HG03045 (cell line): ENCODE data around the gene ACTL10.
"Not testable (repeated sequence)": the region's sequence is repeated elsewhere in the genome, so short reads cannot be mapped to it uniquely, and the experiment has no call there.

Source experiments
- ATAC-seq: cut with Tn5 transposase; IDR thresholded peaks from one replicate; pipeline ENCODE4 v1.9.1; 2021; ENCODE audit warnings: mild to moderate bottlenecking, moderate library complexity; ENCODE audit not compliant: unreplicated experiment

The ACTL10 gene

DNA sequence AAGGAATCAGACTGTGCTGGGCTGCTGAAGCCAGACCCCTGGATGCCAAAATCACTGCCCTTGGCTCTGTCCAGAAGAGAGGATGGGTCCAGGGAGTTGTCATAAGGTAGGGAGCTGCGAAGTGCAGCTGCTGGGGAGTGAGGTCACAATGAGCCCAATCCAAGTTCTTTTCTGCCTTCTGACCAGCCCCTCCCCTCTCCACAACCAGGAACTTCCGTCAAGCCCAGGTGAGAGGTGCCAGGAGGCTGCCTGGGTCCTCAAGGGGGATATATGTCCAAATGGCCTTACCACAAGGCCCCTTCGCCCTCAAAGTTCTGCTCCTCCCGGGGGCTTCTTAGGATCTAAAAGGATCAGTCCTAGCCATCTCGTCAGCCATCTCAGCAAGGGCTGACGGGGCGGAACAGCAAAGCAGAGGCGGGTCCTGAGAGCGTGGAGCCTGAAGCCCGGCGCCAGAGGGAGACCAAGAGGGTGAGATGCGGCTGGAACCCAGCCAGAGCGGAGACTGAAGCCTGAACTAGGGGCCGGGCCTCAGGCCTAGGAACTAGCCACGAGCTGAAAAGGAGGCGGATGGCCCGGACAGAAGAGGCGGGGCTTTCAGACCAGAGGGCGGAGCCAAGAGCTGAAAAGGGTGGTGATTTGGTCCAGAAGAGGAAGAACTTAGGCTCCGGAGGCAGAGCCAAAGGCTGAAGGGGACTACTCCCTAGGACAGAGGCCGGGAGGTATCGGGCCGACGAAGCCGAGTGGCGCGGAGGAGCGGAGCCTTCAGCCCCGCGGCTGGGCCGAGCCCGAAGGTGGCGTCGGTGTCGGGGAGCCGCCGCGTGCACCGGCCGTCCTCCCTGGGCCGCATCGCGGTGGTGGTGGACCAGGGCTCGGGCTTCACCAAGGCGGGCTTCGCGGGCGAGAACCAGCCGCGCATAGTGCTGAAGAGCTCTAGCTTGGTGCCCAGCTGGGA is at the start of gene ACTL10:
ACTL10 (plus strand) TSS at position 651 of the 952 bp plus-strand sequence. CDS start 555 bp downstream, outside the sequence.
- ATAC-seq, result peak; percentile 63

DNA sequence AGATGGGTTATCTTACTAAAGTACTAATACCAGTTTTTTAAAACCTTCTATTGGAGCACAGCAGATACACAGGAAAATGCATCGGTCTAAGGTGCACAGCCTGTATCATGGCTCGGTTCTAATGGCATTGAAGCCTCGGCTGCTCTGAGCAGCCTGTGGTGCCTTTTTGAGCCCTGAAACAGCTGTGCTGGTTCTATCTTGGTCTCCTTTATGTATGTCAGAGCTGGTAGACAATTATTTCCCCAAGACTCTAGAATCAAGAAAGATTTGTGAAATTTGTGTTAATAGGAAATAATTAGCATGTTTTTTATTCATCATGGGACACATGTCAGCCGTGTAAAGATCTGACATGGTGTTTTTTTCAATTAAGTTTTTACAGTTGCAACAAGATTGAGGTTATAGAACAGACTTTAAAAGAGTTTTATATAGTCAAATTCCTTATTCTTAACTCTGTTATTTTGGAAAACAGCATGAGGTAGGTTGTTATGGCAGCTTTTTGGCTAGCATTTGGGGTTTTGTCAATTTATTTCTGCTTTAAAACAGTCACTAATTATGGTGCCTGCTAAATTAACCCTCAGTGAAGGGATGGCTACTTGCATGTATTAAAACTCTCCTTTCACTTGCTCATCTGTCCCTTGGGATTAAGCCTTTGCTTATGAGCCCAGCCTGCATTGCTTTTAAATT is 44.9 kb upstream of the ACTL10 start:
- no peak for ATAC-seq

DNA sequence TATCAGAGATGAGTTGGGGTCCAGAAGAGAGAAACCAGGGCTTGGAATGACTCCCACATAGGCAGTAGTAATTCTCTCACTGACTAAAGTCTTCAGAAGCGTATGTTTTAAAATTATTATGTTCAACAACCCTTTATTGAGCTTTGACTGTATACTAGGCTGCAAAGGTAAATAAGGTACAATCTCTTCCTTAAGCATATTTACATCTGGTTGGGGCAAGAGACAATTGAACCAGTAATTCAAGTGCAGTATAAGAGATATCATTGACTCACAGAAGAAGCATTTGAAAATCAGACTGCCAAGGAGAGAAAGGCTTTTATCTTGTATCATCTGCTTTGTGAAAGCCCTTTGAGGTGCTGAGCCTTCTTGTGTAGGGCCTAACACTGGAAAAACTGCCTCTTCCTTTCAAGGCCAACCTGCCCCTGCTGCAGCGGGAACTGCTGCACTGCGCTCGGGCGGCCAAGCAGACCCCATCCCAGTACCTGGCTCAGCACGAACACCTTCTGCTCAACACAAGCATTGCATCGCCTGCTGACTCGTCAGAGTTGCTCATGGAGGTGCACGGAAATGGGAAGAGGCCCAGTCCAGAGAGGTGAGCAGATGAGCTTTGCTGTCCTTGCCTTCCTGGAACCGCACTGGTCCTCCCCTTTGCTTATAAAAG is 43.9 kb upstream of the ACTL10 start:
- ATAC-seq, result no peak

DNA sequence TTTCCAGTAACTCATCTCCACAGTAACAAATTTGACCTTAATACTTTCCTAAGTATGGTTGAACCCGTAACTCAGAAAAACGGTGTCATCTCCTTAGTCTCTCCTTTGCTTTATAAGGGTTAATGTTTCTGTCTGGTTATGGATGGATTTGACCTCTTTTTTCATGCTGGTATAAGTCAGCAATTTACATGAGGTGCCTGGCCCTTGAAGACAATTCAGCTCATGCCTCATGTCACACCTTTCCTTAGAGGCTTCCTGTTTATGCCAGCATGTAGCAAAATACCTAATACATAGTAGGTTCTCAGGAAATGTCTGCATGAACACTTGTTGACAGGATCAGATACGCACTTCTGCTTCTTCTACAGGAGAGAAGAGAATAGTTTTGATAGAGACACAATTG is 42.3 kb upstream of the ACTL10 start:
- no peak for ATAC-seq

GRCh38 chr20:33626190-33626589 is 40.6 kb upstream of the ACTL10 start:
- ATAC-seq, result no peak

GRCh38 chr20:33627577-33628216 is 39.0 kb upstream of the ACTL10 start:
- no peak for ATAC-seq

- no peak for ATAC-seq
Observed at GRCh38 chr20:33629533-33629932, 37.2 kb upstream of the ACTL10 start.

GRCh38 chr20:33629979-33630378 is 36.8 kb upstream of the ACTL10 start:
- ATAC-seq, result no peak

DNA sequence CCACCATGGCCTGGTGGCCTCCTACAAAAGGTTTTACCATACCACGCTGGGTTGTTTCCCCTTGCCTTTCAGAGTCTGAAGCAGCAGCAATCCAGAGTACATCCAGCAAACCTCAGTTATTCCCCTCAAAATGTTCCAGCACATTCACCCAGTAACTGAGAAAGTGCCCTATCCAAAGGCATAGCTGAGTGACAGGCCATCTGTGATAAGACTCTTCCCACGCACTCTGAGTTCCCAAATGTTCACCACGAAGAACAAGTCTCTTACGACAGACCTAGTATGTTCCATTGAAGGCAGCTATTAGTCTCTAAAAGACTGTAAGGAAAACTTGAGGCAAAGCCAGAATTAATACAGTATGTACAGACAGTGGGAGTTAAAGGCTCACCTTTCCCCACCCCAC is 36.2 kb upstream of the ACTL10 start:
- ATAC-seq, result no peak

DNA sequence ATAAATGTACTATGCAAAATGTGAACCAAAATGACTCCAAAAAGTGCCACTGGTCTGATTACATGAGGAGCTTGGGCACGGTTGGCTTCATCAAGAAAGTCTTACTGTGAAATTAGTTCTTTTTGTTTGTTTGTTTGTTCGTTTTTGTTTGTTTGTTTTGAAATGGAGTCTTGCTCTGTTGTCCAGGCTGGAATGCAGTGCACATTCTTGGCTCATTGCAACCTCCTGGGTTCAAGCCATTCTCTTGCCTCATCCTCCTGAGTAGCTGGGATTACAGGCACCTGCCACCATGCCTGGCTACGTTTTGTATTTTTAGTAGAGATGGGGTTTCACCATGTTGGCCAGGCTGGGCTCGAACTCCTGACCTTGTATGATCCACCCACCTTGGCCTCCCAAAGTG is 34.8 kb upstream of the ACTL10 start:
- not testable (repeated sequence) for ATAC-seq

DNA sequence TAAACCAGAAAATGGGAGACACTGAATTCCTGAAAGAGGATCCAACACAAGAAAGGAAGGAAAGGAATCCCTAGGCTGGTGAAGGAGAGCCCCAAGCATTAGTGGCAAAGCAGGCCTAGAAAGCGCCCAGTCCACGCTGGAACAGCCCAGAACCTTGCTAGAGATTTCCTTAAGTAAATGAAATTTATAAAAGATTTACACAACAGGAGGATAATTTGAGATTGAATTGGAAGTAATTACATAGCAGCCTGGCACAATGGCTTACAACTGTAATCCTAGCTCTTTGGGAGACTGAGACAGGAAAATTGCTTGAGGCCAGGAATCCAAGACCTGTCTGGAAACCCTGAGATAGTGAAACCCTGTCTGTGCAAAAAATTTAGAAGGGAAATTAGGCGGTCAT is 31.4 kb upstream of the ACTL10 start:
- no peak for ATAC-seq

- no peak for ATAC-seq
Observed at GRCh38 chr20:33636776-33637175, 30.0 kb upstream of the ACTL10 start.

DNA sequence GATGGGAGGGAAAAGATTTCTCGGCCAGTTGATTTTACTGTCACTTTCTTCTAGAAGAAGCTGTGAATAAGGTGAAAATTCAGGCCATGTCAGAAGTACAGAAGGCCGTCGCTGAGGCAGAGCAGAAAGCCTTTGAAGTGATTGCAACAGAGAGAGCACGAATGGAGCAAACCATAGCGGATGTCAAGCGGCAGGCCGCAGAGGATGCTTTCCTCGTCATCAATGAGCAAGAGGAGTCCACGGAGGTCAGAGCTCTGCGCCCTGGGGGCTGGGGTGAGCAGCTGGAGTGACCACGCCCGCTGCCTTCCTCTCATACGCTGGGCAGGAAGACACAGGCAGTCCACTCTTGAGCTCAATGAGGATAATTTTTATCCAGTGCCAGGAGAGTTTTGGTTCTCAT is 26.5 kb upstream of the ACTL10 start:
- no peak for ATAC-seq

DNA sequence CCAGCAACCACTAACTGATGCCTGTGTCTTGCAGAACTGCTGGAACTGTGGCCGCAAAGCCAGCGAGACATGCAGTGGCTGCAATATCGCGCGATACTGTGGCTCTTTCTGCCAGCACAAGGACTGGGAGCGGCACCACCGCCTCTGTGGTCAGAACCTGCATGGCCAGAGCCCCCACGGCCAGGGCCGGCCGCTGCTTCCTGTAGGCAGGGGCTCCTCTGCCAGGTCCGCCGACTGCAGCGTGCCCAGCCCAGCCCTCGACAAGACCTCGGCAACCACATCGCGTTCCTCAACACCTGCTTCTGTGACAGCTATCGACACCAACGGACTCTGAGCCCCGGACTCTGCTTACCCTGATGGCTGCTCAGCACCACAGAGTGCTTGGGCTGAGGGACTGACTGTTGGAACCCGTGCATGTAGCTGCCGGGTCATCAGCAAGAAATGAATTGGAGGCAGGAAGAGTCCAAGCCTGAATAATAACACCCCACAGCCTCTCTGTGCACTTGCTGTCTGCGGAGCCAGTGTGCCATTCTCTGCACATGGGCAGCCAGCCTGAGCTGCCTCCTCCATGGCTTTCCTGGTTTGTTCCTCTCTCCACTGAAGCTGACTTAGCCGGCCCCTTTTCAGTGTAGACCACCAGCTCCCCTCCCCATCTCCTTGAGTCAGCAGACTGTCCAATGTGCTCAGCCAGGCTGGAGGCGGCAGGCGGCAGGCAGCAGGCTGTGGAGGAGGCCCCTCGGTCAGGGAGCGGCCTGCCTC is 22.3 kb upstream of the ACTL10 start:
- ATAC-seq, result no peak

DNA sequence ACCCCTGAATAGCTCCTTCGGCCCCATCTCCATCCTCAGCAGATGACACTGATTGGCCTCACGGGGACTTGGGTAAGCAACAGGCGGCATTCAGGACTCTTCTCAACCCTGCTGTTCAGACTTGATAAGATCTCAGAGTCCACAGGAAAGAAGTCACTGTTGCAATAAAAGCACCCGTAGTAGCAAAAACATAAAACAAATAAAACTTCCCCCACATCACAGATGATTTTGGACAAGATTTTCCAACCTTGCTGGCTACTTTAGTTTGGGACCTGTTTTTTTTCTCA is 21.7 kb upstream of the ACTL10 start:
- no peak for ATAC-seq

- ATAC-seq, result no peak
Observed at GRCh38 chr20:33645396-33645795, 21.3 kb upstream of the ACTL10 start.

GRCh38 chr20:33646191-33646590 is 20.6 kb upstream of the ACTL10 start:
- no peak for ATAC-seq

GRCh38 chr20:33646959-33647602 is 19.7 kb upstream of the ACTL10 start:
- not testable (repeated sequence) for ATAC-seq

- ATAC-seq, result no peak
Observed at GRCh38 chr20:33647603-33648395, 18.9 kb upstream of the ACTL10 start.
